SJSA1 (cell line): Measurements from ENCODE around the gene FNTB. TPM values are rescaled to one million over a fixed set of nuclear protein-coding genes. Genes with fewer than 3 reads are reported as not detected.

ENCODE experiments used
- DNase-seq, 2 experiments: peaks; one replicate each; pipeline ENCODE4 v3.0.0-alpha.2; 2015 to 2020; ENCODE audit warnings: low spot score in 2 of 2, low read depth in 1 of 2
- H3K27ac ChIP-seq: fragments of 250-450 bp; sonication (Bioruptor Pico); 2 replicates; pipeline ENCODE4 v1.5.1; 2020; ENCODE audit warnings: mild to moderate bottlenecking, moderate library complexity
- H3K27me3 ChIP-seq: fragments of 250-450 bp; sonication (Bioruptor Pico); replicated peaks from 2 replicates; pipeline ENCODE4 v1.5.1; 2020; ENCODE audit warnings: mild to moderate bottlenecking, moderate library complexity
- H3K36me3 ChIP-seq: fragments of 250-450 bp; sonication (Bioruptor Pico); 2 replicates; pipeline ENCODE4 v1.5.1; 2020; ENCODE audit warnings: mild to moderate bottlenecking
- H3K4me1 ChIP-seq: fragments of 250-450 bp; sonication (Bioruptor Pico); replicated peaks from 2 replicates; pipeline ENCODE4 v1.6.1; 2021; ENCODE audit warnings: mild to moderate bottlenecking
- H3K4me3 ChIP-seq: fragments of 250-450 bp; sonication (Bioruptor Pico); 2 replicates; pipeline ENCODE4 v1.5.1; 2020; ENCODE audit warnings: mild to moderate bottlenecking
- H3K9me3 ChIP-seq: fragments of 250-450 bp; sonication (Bioruptor Pico); replicated peaks from 2 replicates; pipeline ENCODE4 v1.5.1; 2020; ENCODE audit warnings: mild to moderate bottlenecking
- total RNA-seq: library from RNA; depleted of rRNA; stranded (reverse); fragments of >200 nt; shearing (Covaris generic); gene quantifications from 2 replicates; pipeline ENCODE4 v1.2.3, GENCODE V29; 2014; rRNA removed

The FNTB gene
- total RNA-seq, 1 experiment from 2014 or later = 7.4 TPM

DNA sequence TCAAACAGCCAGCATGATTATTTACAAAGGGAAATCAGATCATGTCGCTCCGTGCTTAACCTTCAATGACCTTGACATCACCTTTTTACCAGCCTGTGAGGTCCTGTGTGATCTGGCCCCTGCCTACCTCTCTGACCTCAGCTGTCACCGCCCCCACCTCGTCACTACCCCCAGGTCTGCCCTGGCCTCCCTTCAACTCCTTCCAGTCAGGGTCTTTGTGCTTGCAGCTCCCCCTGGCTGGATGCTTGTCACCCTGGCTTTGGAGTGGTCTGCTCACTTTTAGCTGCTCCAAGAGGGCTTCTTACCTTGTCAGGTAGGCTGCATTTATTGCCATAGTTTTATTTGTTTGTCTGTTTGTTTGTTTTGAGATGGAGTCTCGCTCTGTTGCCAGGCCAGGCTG, 123.8 kb downstream of the FNTB start:
- Histone ChIP-seq H3K27me3 (no peaks in the 10 kb centered on the region), H3K4me1 (no peaks in the 10 kb centered on the region), H3K4me3 (no peak overlapping the region), H3K27ac (no peak overlapping the region), H3K36me3 (no peaks in the 10 kb centered on the region), H3K9me3 (no peaks in the 10 kb centered on the region)
- no peak for DNase-seq

Other genes starting within 250 kb of the FNTB start
- 1.1 and 2.0 TPM in 2 replicates for gene SPTB, start 107.0 kb upstream of the FNTB start, total RNA-seq
- gene CHURC1, start 72.4 kb upstream of the FNTB start, total RNA-seq = 71.4 and 72.4 TPM in 2 replicates
- not detected in 2 replicates for gene GPX2, start 44.1 kb upstream of the FNTB start, total RNA-seq
- 4.7 and 7.7 TPM in 2 replicates for gene RAB15, start 14.6 kb upstream of the FNTB start, total RNA-seq
- gene MAX, start 115.6 kb downstream of the FNTB start, total RNA-seq = 21.3 and 24.6 TPM in 2 replicates